Measurements from ENCODE around the gene CUL4A. TPM values are rescaled to one million over a fixed set of nuclear protein-coding genes. Genes with fewer than 3 reads are reported as not detected.

The CUL4A gene
- total RNA-seq, 4 donors from 2014 or later: 55.8 to 110 (median 76.8) TPM

DNA sequence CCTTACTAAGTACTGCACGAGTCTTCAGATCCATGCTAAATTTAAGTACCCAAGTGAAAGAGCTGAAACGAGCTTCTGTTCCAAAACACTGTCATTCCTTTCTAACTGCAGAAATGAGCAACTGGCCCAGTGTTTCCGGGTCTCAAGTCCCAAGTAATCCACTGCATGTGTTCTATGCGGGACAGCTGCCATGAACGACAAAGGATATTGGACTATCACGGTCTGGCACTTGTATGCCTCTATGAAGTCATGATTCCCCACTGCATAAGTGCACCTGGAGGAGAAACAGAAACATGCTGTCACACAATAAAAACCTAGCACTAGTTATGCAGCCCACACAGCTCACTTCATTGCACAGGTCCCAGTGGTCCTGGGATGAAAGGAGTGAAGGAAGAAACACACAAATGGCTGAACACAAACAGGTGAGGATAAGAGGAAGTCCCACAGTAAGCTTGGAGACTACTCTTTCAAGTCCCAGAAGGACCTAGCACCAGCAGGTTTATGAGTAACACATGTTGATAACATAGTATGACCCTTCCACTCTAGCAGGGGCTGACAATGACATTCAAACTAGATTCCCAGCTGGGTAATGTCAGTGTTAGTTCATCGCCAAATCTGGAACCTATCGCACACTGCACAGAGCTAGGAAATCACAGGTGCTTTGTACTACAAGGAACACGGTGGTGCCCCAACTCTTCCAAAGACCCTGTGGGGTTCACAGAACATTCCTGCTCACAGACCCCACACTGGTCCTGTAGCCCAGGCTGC, 12.3 kb upstream of the CUL4A start:
- no peaks in the 10 kb centered on the region for H3K4me1 ChIP-seq
- WGBS, 2 donors: 83% methylated on average over 9 of the region's 9 CpGs
- H3K27ac ChIP-seq: no peak overlapping the region
- no peak for DNase-seq
- peaks cover 9 to 86% (median 34%) of the 10 kb centered on the region in 3 donors for H3K36me3 ChIP-seq
- intact Hi-C loops (cut with DNase I): no loop called here
- H3K9me3 ChIP-seq: no peaks in the 10 kb centered on the region
- TF ChIP-seq POLR2A (IDR thresholded peaks at IDR 0.05): no peak
- TF ChIP-seq, protein P1, sequence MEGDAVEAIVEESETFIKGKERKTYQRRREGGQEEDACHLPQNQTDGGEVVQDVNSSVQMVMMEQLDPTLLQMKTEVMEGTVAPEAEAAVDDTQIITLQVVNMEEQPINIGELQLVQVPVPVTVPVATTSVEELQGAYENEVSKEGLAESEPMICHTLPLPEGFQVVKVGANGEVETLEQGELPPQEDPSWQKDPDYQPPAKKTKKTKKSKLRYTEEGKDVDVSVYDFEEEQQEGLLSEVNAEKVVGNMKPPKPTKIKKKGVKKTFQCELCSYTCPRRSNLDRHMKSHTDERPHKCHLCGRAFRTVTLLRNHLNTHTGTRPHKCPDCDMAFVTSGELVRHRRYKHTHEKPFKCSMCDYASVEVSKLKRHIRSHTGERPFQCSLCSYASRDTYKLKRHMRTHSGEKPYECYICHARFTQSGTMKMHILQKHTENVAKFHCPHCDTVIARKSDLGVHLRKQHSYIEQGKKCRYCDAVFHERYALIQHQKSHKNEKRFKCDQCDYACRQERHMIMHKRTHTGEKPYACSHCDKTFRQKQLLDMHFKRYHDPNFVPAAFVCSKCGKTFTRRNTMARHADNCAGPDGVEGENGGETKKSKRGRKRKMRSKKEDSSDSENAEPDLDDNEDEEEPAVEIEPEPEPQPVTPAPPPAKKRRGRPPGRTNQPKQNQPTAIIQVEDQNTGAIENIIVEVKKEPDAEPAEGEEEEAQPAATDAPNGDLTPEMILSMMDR (IDR thresholded peaks at IDR 0.05): no peak
- no peaks in the 10 kb centered on the region for H3K27me3 ChIP-seq
- H3K4me3 ChIP-seq: no peak overlapping the region

- Histone ChIP-seq H3K4me1 (peaks cover 2 to 43% (median 3%) of the 10 kb centered on the region in 3 donors), H3K36me3 (peaks cover 0 to 60% (median 26%) of the 10 kb centered on the region in 3 donors), H3K9me3 (no peaks in the 10 kb centered on the region), H3K27me3 (no peaks in the 10 kb centered on the region), H3K4me3 (no peak overlapping the region), H3K27ac (no peak overlapping the region)
- intact Hi-C loops (cut with DNase I): no loop called here
- DNase-seq: no peak
- TF ChIP-seq, protein P1 (IDR thresholded peaks at IDR 0.05): no peak
- no peak for TF ChIP-seq POLR2A (IDR thresholded peaks at IDR 0.05)
- 80 to 84% methylated on average over 2 of the region's 2 CpGs for WGBS, 2 donors
Observed at GRCh38 chr13:113201815-113202214, 7.6 kb upstream of the CUL4A start.

GRCh38 chr13:113202912-113203311, 6.5 kb upstream of the CUL4A start:
- DNase-seq: no peak
- TF ChIP-seq, protein P1 (IDR thresholded peaks at IDR 0.05): no peak
- TF ChIP-seq POLR2A (IDR thresholded peaks at IDR 0.05): no peak
- 81 to 88% methylated on average over 4 of the region's 4 CpGs for WGBS, 2 donors
- Histone ChIP-seq H3K4me1 (peaks cover 8 to 54% (median 13%) of the 10 kb centered on the region in 3 donors), H3K27me3 (no peaks in the 10 kb centered on the region), H3K36me3 (peaks cover 0 to 49% (median 18%) of the 10 kb centered on the region in 3 donors), H3K27ac (no peak overlapping the region), H3K9me3 (no peaks in the 10 kb centered on the region), H3K4me3 (no peak overlapping the region)
- intact Hi-C loops (cut with DNase I): no loop called here

- Histone ChIP-seq H3K27me3 (no peaks in the 10 kb centered on the region), H3K9me3 (no peaks in the 10 kb centered on the region), H3K4me3 (no peak overlapping the region), H3K4me1 (peaks cover 9 to 55% (median 13%) of the 10 kb centered on the region in 3 donors), H3K27ac (no peak overlapping the region), H3K36me3 (peaks cover 0 to 41% (median 13%) of the 10 kb centered on the region in 3 donors)
- TF ChIP-seq, protein P1 (IDR thresholded peaks at IDR 0.05): no peak
- TF ChIP-seq POLR2A (IDR thresholded peaks at IDR 0.05): no peak
- no peak for DNase-seq
- 100% methylated on average over 5 of the region's 12 CpGs; no CpG with 5 or more reads in 1 of the 2 donors for WGBS, 2 donors
- intact Hi-C loops (cut with DNase I): no loop called here
Observed at GRCh38 chr13:113203507-113204377, 5.7 kb upstream of the CUL4A start.

DNA sequence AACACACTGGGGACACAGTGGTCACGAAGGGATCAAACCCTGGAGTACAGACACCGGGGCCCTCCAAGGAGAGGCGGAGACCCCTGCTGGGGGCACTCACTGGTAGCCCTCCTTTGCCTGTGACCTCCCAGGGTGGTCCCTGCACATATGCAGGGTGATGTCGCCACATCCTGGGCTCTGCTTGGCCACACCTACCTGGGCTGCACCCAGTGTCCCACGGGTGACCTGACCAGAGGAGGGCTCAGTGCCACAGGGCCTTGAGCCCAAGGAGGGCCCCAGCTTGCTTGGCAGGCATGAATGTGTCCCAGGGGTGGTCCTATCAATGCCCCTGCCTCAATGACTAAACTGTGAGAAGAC, 5.1 kb upstream of the CUL4A start:
- TF ChIP-seq, protein P1 (IDR thresholded peaks at IDR 0.05): no peak
- TF ChIP-seq POLR2A (IDR thresholded peaks at IDR 0.05): no peak
- H3K4me3 ChIP-seq: no peak overlapping the region
- intact Hi-C loops (cut with DNase I): no loop called here
- H3K27me3 ChIP-seq: no peaks in the 10 kb centered on the region
- DNase-seq: no peak
- H3K4me1 ChIP-seq: peaks cover 9 to 55% (median 13%) of the 10 kb centered on the region in 3 donors
- H3K9me3 ChIP-seq: no peaks in the 10 kb centered on the region
- peaks cover 0 to 35% (median 13%) of the 10 kb centered on the region in 3 donors for H3K36me3 ChIP-seq
- H3K27ac ChIP-seq: no peak overlapping the region
- WGBS, 2 donors: 92 to 100% methylated on average over 2 to 4 of the region's 5 CpGs
